Psoas muscle (tissue), 8 donors: ENCODE measurements around the gene LDB1. TPM values are rescaled to one million over a fixed set of nuclear protein-coding genes. Genes with fewer than 3 reads are reported as not detected.

ENCODE experiments used
- ATAC-seq, 4 donors: fragments of 200-7000 bp; cut with Tn5 transposase; one replicate each; pipeline ENCODE4 v1.9.1; 2020; ENCODE audit warnings: moderate library complexity in 3 of 4, mild to moderate bottlenecking in 2 of 4
- DNase-seq, 2 donors: peaks; one replicate each; pipeline ENCODE4 v3.0.0-alpha.2; 2020
- H3K27ac ChIP-seq: fragments of 200-600 bp; one replicate; pipeline ENCODE4 v1.8.0; 2022
- H3K27me3 ChIP-seq, 3 donors: fragments of 200-600 bp in 1 of 3; one replicate each; pipeline versions ENCODE4 v1.6.1 to v1.8.0; 2013 to 2022; ENCODE audit warnings: low read length in 2 of 3, mild to moderate bottlenecking in 2 of 3, moderate library complexity in 1 of 3; ENCODE audit not compliant: insufficient read depth in 3 of 3
- H3K36me3 ChIP-seq, 2 donors: fragments of 200-600 bp in 1 of 2; one replicate each; pipeline versions ENCODE4 v1.6.1 to v1.8.0; 2013 to 2022; ENCODE audit warnings: low read depth in 1 of 2, mild to moderate bottlenecking in 1 of 2, moderate library complexity in 1 of 2; ENCODE audit not compliant: insufficient read depth in 1 of 2
- H3K4me1 ChIP-seq: fragments of 200-600 bp; one replicate; pipeline ENCODE4 v1.8.0; 2022
- H3K4me3 ChIP-seq: fragments of 200-600 bp; one replicate; pipeline ENCODE4 v1.8.0; 2022; ENCODE audit warnings: mild to moderate bottlenecking
- H3K9me3 ChIP-seq: fragments of 200-600 bp; one replicate; pipeline ENCODE4 v1.8.0; 2022
- CTCF ChIP-seq: fragments of 200-600 bp; IDR thresholded peaks from one replicate; pipeline ENCODE4 v1.8.0; 2022; ENCODE audit warnings: antibody characterized with exemption
- WGBS, 3 donors: extraction: QIAGEN DNeasy Blood & Tissue Kit; methylation state at CpG; one replicate each; pipeline versions ENCODE4 v1.1.6 to v1.1.7; 2013; 5-methylcytosine and 5-hydroxymethylcytosine counted together
- intact Hi-C, 2 donors: fragments of 100-400 bp; cut with DNase I; formaldehyde crosslinking; loops; one replicate each; pipeline versions ENCODE4 v1.11.0 to v1.14.2; 2022
- polyA plus RNA-seq, 3 donors: library from polyadenylated mRNA; stranded (reverse); fragments of 200-250 nt; gene quantifications; one replicate each; pipeline ENCODE4 v1.2.3, GENCODE V29; 2013
- total RNA-seq, 4 donors: library from RNA; stranded (reverse); fragmentation: NEBNext Ultra II Directional in 2 of 4; extraction: Animal tissue kit (Norgen Biotek cat#: 25700) in 2 of 4; gene quantifications; one replicate each; pipeline versions ENCODE4 v1.2.1 to v1.2.4, GENCODE V29; 2021 to 2023
- donor health status: healthy with polysubstance abuse.
- donor health status: DM: no; HTN: no; CAD: no; lungs with moderate emphysema.
- donor health status: Bipolar disorder and iron deficiency.
- donor health status: healthy.
- donor health status: DM: yes; HTN: yes; CAD: no.
- donor health status: DM: no; HTN: no; CAD: no.
- donor health status: DM: no; HTN: no; CAD: no.
- donor health status: DM: yes; HTN: yes; CAD: no.

The LDB1 gene
- total and polyA plus RNA-seq, 7 donors, result 13.9 to 29.8 (median 24.7) TPM

GRCh38 chr10:102064868-102065560 lies 55.2 kb downstream of the LDB1 start, which contains the start of gene HPS6:
Gene HPS6, plus strand, starts transcription at chr10:102065349. Its CDS starts 126 bp downstream, at chr10:102065475.
- intact Hi-C loops, result no loop called here
- H3K4me1 ChIP-seq, result peaks cover 18% of the 10 kb centered on the region
- peak within 1 kb of the TSS; percentile 88 for H3K27ac ChIP-seq
- H3K9me3 ChIP-seq, result no peaks in the 10 kb centered on the region
- WGBS, 3 donors, result 2 to 3% (median 2%) methylated on average over 37 to 61 of the region's 61 CpGs
- no peaks in the 10 kb centered on the region for H3K27me3 ChIP-seq
- DNase-seq (peak; percentile 94 to 96), ATAC-seq (peak; percentile 96 to 97 (median 97))
- H3K36me3 ChIP-seq, result peaks cover 0 to 9% of the 10 kb centered on the region in 2 donors
- peak within 1 kb of the TSS; percentile 90 for H3K4me3 ChIP-seq
- TF ChIP-seq CTCF, result peak; percentile 15

- intact Hi-C loops, result no loop called here
- Histone ChIP-seq H3K27ac (peak overlapping the region; percentile 88), H3K9me3 (no peaks in the 10 kb centered on the region), H3K27me3 (no peaks in the 10 kb centered on the region), H3K4me3 (peak overlapping the region; percentile 90), H3K36me3 (peaks cover 0 to 9% of the 10 kb centered on the region in 2 donors), H3K4me1 (peaks cover 18% of the 10 kb centered on the region)
- ATAC-seq (no peak), DNase-seq (no peak)
- no peak for TF ChIP-seq CTCF
- WGBS, 3 donors, result 72 to 80% (median 80%) methylated on average over 2 of the region's 2 CpGs
Measured at GRCh38 chr10:102064503-102064867, 55.7 kb downstream of the LDB1 start.

- peaks cover under 1% of the 10 kb centered on the region for H3K4me1 ChIP-seq
- intact Hi-C loops, result no loop called here
- H3K4me3 ChIP-seq, result no peak overlapping the region
- H3K27me3 ChIP-seq, result no peaks in the 10 kb centered on the region
- no peak for TF ChIP-seq CTCF
- no peaks in the 10 kb centered on the region for H3K9me3 ChIP-seq
- ATAC-seq (no peak), DNase-seq (no peak)
- no peaks in the 10 kb centered on the region for H3K36me3 ChIP-seq
- H3K27ac ChIP-seq, result no peak overlapping the region
Measured at GRCh38 chr10:102059987-102060386, 60.2 kb downstream of the LDB1 start.

Other genes with a start within 250 kb of the LDB1 start
- 10 to 100 TPM; 14.1 to 22.9 (median 18.4) TPM for gene ARMH3, start 64.2 kb downstream of the LDB1 start, total RNA-seq
- 10 to 100 TPM; 26.0 to 38.7 (median 30.2) TPM for gene ARMH3, start 64.2 kb downstream of the LDB1 start, polyA plus RNA-seq
- 10 to 100 TPM in 2 of 4 donors, 1 to 10 TPM in 2; 8.8 to 13.2 (median 10.1) TPM for gene HPS6, start 55.0 kb downstream of the LDB1 start, total RNA-seq
- gene HPS6, start 55.0 kb downstream of the LDB1 start, polyA plus RNA-seq, result 10 to 100 TPM in 1 of 3 donors, 1 to 10 TPM in 2; 7.3 to 12.5 (median 9.8) TPM
- 10 to 100 TPM; 14.9 to 57.5 (median 32.1) TPM for gene PPRC1, start 12.7 kb upstream of the LDB1 start, total RNA-seq
- gene PPRC1, start 12.7 kb upstream of the LDB1 start, polyA plus RNA-seq, result 10 to 100 TPM; 14.7 to 32.2 (median 15.5) TPM
- 10 to 100 TPM; 38.7 to 86.1 (median 64.4) TPM for gene NOLC1, start 32.0 kb upstream of the LDB1 start, total RNA-seq
- 10 to 100 TPM; 25.8 to 77.5 (median 54.1) TPM for gene NOLC1, start 32.0 kb upstream of the LDB1 start, polyA plus RNA-seq
- gene ELOVL3, start 105.9 kb upstream of the LDB1 start, total RNA-seq, result under 1 TPM in 3 of 4 donors, not detected in 1; 0.25 to 0.54 (median 0.26) TPM
- gene ELOVL3, start 105.9 kb upstream of the LDB1 start, polyA plus RNA-seq, result under 1 TPM; 0.17 to 0.32 (median 0.26) TPM
- 1 to 10 TPM; 6.9 to 9.7 (median 8.8) TPM for gene PITX3, start 121.1 kb upstream of the LDB1 start, total RNA-seq
- 1 to 10 TPM; 2.0 to 7.6 (median 4.5) TPM for gene PITX3, start 121.1 kb upstream of the LDB1 start, polyA plus RNA-seq
- gene GBF1, start 125.2 kb upstream of the LDB1 start, total RNA-seq, result 10 to 100 TPM; 40.8 to 47.1 (median 44.2) TPM
- gene GBF1, start 125.2 kb upstream of the LDB1 start, polyA plus RNA-seq, result 10 to 100 TPM; 14.1 to 32.0 (median 15.8) TPM